Large intestine (tissue), 12 donors: ENCODE results near the gene ADTRP. TPM values are rescaled to one million over a fixed set of nuclear protein-coding genes. Genes with fewer than 3 reads are reported as not detected.
A peak's percentile ranks its signal among the peaks of the same experiment; 100 is the strongest.

Source experiments
- DNase-seq, 2 donors: peaks; one replicate each; pipeline versions ENCODE4 v3.0.0 to v3.0.0-alpha.2; 2013
- H3K27ac ChIP-seq: one replicate; pipeline ENCODE4 v1.5.1; 2013; ENCODE audit warnings: low read length
- H3K27me3 ChIP-seq: 2 replicates; pipeline ENCODE4 v1.6.1; 2013; ENCODE audit warnings: low read length; ENCODE audit not compliant: control insufficient read depth, insufficient read depth
- H3K36me3 ChIP-seq: 2 replicates; pipeline ENCODE4 v1.6.1; 2013; ENCODE audit warnings: low read length; ENCODE audit not compliant: control insufficient read depth, insufficient read depth
- H3K4me1 ChIP-seq: one replicate; pipeline ENCODE4 v1.6.1; 2013; ENCODE audit warnings: low read length; ENCODE audit not compliant: control insufficient read depth, insufficient read depth
- H3K4me3 ChIP-seq: one replicate; pipeline ENCODE4 v1.5.1; 2013; ENCODE audit warnings: low read length
- H3K9me3 ChIP-seq: one replicate; pipeline ENCODE4 v1.6.1; 2013; ENCODE audit warnings: mild to moderate bottlenecking, low read depth, low read length, moderate library complexity; ENCODE audit not compliant: control insufficient read depth
- WGBS: methylation state at CpG from one replicate; pipeline ENCODE4 v1.1.5; 2013; ENCODE audit warnings: low lambda C conversion rate; ENCODE audit not compliant: insufficient coverage; 5-methylcytosine and 5-hydroxymethylcytosine counted together
- long read RNA-seq, 11 donors: transcript quantifications; one replicate each; lab custom pipeline, GENCODE V29; 2026
- polyA plus RNA-seq: library from polyadenylated mRNA; unstranded; fragments of 120-200 nt; gene quantifications from one replicate; pipeline ENCODE4 v1.2.1, GENCODE V29; 2013

The ADTRP gene
- polyA plus RNA-seq, result 24.3 TPM
- long read RNA-seq, donor 1, partial matches to known transcripts, result 0 of 3 reads
- long read RNA-seq, donor 1, other reads (novel, unspliced or antisense), result 0 of 3 reads
- long read RNA-seq, donor 2, partial matches to known transcripts, result 0 of 5 reads
- long read RNA-seq, donor 2, other reads (novel, unspliced or antisense), result 0 of 5 reads
- long read RNA-seq, donor 3, transcript ADTRP-203 (6 exons, 2,058 nt), result major isoform, 7 of 14 reads
- long read RNA-seq, donor 3, partial matches to known transcripts, result 0 of 14 reads
- long read RNA-seq, donor 3, other reads (novel, unspliced or antisense), result 5 of 14 reads
- long read RNA-seq, donor 4, partial matches to known transcripts, result 0 of 2 reads
- long read RNA-seq, donor 4, other reads (novel, unspliced or antisense), result 0 of 2 reads
- long read RNA-seq, donor 5, result 0 reads
- long read RNA-seq, donor 6, partial matches to known transcripts, result 0 of 4 reads
- long read RNA-seq, donor 6, other reads (novel, unspliced or antisense), result 0 of 4 reads
- long read RNA-seq, donor 7, partial matches to known transcripts, result 0 of 1 reads
- long read RNA-seq, donor 7, other reads (novel, unspliced or antisense), result 0 of 1 reads
- long read RNA-seq, donor 8, partial matches to known transcripts, result 0 of 2 reads
- long read RNA-seq, donor 8, other reads (novel, unspliced or antisense), result 0 of 2 reads
- long read RNA-seq, donor 9, transcript ADTRP-203 (6 exons, 2,058 nt), result major isoform, 5 of 5 reads
- long read RNA-seq, donor 9, partial matches to known transcripts, result 0 of 5 reads
- long read RNA-seq, donor 9, other reads (novel, unspliced or antisense), result 0 of 5 reads
- long read RNA-seq, donor 10, partial matches to known transcripts, result 0 of 2 reads
- long read RNA-seq, donor 10, other reads (novel, unspliced or antisense), result 0 of 2 reads
- long read RNA-seq, donor 11, partial matches to known transcripts, result 0 of 2 reads
- long read RNA-seq, donor 11, other reads (novel, unspliced or antisense), result 0 of 2 reads

- Histone ChIP-seq H3K4me1 (peaks cover 17% of the 10 kb centered on the region), H3K27ac (peak within 1 kb of the TSS; percentile 98), H3K27me3 (no peaks in the 10 kb centered on the region), H3K9me3 (no peaks in the 10 kb centered on the region), H3K36me3 (no peaks in the 10 kb centered on the region), H3K4me3 (peak within 1 kb of the TSS; percentile 36)
- 17% methylated on average over 1 of the region's 8 CpGs for WGBS
- peak; percentile 91 to 95 for DNase-seq
These were observed at the start of gene ADTRP for GRCh38 chr6:11778648-11779328. Gene ADTRP, minus strand, starts transcription at chr6:11778803. Its CDS starts 44 bp downstream, at chr6:11778759.

- Histone ChIP-seq H3K4me1 (peaks cover 2% of the 10 kb centered on the region), H3K36me3 (no peaks in the 10 kb centered on the region), H3K27ac (no peak overlapping the region), H3K27me3 (no peaks in the 10 kb centered on the region), H3K9me3 (no peaks in the 10 kb centered on the region), H3K4me3 (no peak overlapping the region)
- no peak for DNase-seq
- WGBS, result 100% methylated on average over 1 of the region's 8 CpGs
These were observed 48.2 kb upstream of the ADTRP start for GRCh38 chr6:11826779-11827178.

GRCh38 chr6:11824986-11825385, 46.4 kb upstream of the ADTRP start:
- no CpG with 5 or more reads among the region's 4 CpGs for WGBS
- DNase-seq, result no peak
- Histone ChIP-seq H3K4me1 (peaks cover 2% of the 10 kb centered on the region), H3K9me3 (no peaks in the 10 kb centered on the region), H3K27ac (no peak overlapping the region), H3K36me3 (no peaks in the 10 kb centered on the region), H3K27me3 (no peaks in the 10 kb centered on the region), H3K4me3 (no peak overlapping the region)

GRCh38 chr6:11822346-11822745, 43.7 kb upstream of the ADTRP start:
- H3K27me3 ChIP-seq, result no peaks in the 10 kb centered on the region
- no peaks in the 10 kb centered on the region for H3K9me3 ChIP-seq
- DNase-seq, result no peak
- H3K4me3 ChIP-seq, result no peak overlapping the region
- WGBS, result no CpG with 5 or more reads among the region's 5 CpGs
- no peak overlapping the region for H3K27ac ChIP-seq
- H3K4me1 ChIP-seq, result no peaks in the 10 kb centered on the region
- H3K36me3 ChIP-seq, result no peaks in the 10 kb centered on the region

GRCh38 chr6:11821781-11822180, 43.2 kb upstream of the ADTRP start:
- Histone ChIP-seq H3K4me1 (no peaks in the 10 kb centered on the region), H3K27ac (no peak overlapping the region), H3K4me3 (no peak overlapping the region), H3K27me3 (no peaks in the 10 kb centered on the region), H3K36me3 (no peaks in the 10 kb centered on the region), H3K9me3 (no peaks in the 10 kb centered on the region)
- no peak for DNase-seq
- WGBS, result 100% methylated on average over 1 of the region's 3 CpGs

GRCh38 chr6:11820821-11821220, 42.2 kb upstream of the ADTRP start:
- no peak for DNase-seq
- Histone ChIP-seq H3K4me1 (peaks cover 2% of the 10 kb centered on the region), H3K4me3 (no peak overlapping the region), H3K27me3 (no peaks in the 10 kb centered on the region), H3K36me3 (no peaks in the 10 kb centered on the region), H3K9me3 (no peaks in the 10 kb centered on the region), H3K27ac (no peak overlapping the region)
- no CpG with 5 or more reads among the region's 4 CpGs for WGBS

GRCh38 chr6:11819486-11819885, 40.9 kb upstream of the ADTRP start:
- Histone ChIP-seq H3K27ac (no peak overlapping the region), H3K36me3 (no peaks in the 10 kb centered on the region), H3K9me3 (no peaks in the 10 kb centered on the region), H3K4me3 (no peak overlapping the region), H3K4me1 (peaks cover 11% of the 10 kb centered on the region), H3K27me3 (no peaks in the 10 kb centered on the region)
- no CpG with 5 or more reads among the region's 3 CpGs for WGBS
- no peak for DNase-seq

GRCh38 chr6:11815231-11815630, 36.6 kb upstream of the ADTRP start:
- DNase-seq, result peak in 1 of 2 donors; percentile 57
- Histone ChIP-seq H3K9me3 (no peaks in the 10 kb centered on the region), H3K4me1 (peaks cover 17% of the 10 kb centered on the region), H3K27me3 (no peaks in the 10 kb centered on the region), H3K27ac (peak overlapping the region; percentile 80), H3K4me3 (no peak overlapping the region), H3K36me3 (no peaks in the 10 kb centered on the region)
- no CpG with 5 or more reads among the region's 1 CpG for WGBS

GRCh38 chr6:11814819-11815218, 36.2 kb upstream of the ADTRP start:
- no CpG with 5 or more reads among the region's 4 CpGs for WGBS
- Histone ChIP-seq H3K27ac (peak overlapping the region; percentile 80), H3K36me3 (no peaks in the 10 kb centered on the region)

GRCh38 chr6:11814106-11814505, 35.5 kb upstream of the ADTRP start:
- no peaks in the 10 kb centered on the region for H3K27me3 ChIP-seq
- H3K27ac ChIP-seq, result peak overlapping the region; percentile 80
- no peaks in the 10 kb centered on the region for H3K36me3 ChIP-seq
- peaks cover 21% of the 10 kb centered on the region for H3K4me1 ChIP-seq
- peak; percentile 62 to 88 for DNase-seq
- WGBS, result no CpG with 5 or more reads among the region's 2 CpGs
- no peaks in the 10 kb centered on the region for H3K9me3 ChIP-seq
- H3K4me3 ChIP-seq, result no peak overlapping the region

More at GRCh38 chr6:11814819-11815218, 36.2 kb upstream of the ADTRP start:
- Histone ChIP-seq H3K4me1 (peaks cover 21% of the 10 kb centered on the region), H3K4me3 (no peak overlapping the region), H3K27me3 (no peaks in the 10 kb centered on the region), H3K9me3 (no peaks in the 10 kb centered on the region)
- DNase-seq, result no peak
